GM20000 (cell line): ENCODE results near the gene ARHGAP30.

ENCODE experiments used
- DNase-seq: peaks from one replicate; pipeline ENCODE4 v3.0.0; 2012; ENCODE audit warnings: low spot score
- CTCF ChIP-seq: IDR thresholded peaks from 2 replicates; pipeline ENCODE4 v1.5.1; 2012; ENCODE audit warnings: mild to moderate bottlenecking, control low read depth; ENCODE audit errors: extremely low read depth, missing control alignments

Gene ARHGAP30

GRCh38 chr1:161044908-161045735, 24.6 kb downstream of the ARHGAP30 start:
- DNase-seq = peak; percentile 82
- TF ChIP-seq CTCF = no peak

GRCh38 chr1:161044535-161044907, 25.2 kb downstream of the ARHGAP30 start:
- TF ChIP-seq CTCF = no peak
- no peak for DNase-seq

GRCh38 chr1:161039546-161039945, 30.1 kb downstream of the ARHGAP30 start:
- no peak for DNase-seq
- no peak for TF ChIP-seq CTCF

- DNase-seq = no peak
- TF ChIP-seq CTCF = no peak
These were observed 30.5 kb downstream of the ARHGAP30 start for GRCh38 chr1:161039154-161039545.

- no peak for TF ChIP-seq CTCF
- DNase-seq = peak; percentile 92
These were observed 31.1 kb downstream of the ARHGAP30 start, which contains the start of gene TSTD1 for GRCh38 chr1:161038523-161039153. Gene TSTD1, minus strand, starts transcription at chr1:161038964. Its CDS starts 75 bp downstream, at chr1:161038889.

- DNase-seq = no peak
- TF ChIP-seq CTCF = no peak
These were observed 31.8 kb downstream of the ARHGAP30 start for GRCh38 chr1:161037661-161038522.

GRCh38 chr1:161033751-161034150, 35.9 kb downstream of the ARHGAP30 start:
- TF ChIP-seq CTCF = no peak
- DNase-seq = no peak
